Measurements from ENCODE around the gene CNMD.

The CNMD gene

GRCh38 chr13:52673465-52673864, 66.2 kb downstream of the CNMD start:
- DNase-seq, result peak; percentile 29

- no peak for DNase-seq
Observed at GRCh38 chr13:52670726-52671125, 68.9 kb downstream of the CNMD start.

GRCh38 chr13:52669677-52670076, 69.9 kb downstream of the CNMD start:
- DNase-seq, result peak; percentile 8

GRCh38 chr13:52665325-52665724, 74.3 kb downstream of the CNMD start:
- peak; percentile 43 for DNase-seq

GRCh38 chr13:52664272-52664671, 75.3 kb downstream of the CNMD start:
- no peak for DNase-seq

- DNase-seq, result no peak
Observed at GRCh38 chr13:52659340-52659739, 80.3 kb downstream of the CNMD start.
